Glutamatergic neuron (in vitro differentiated cells): ENCODE measurements around the gene ELANE. TPM values are rescaled to one million over a fixed set of nuclear protein-coding genes. Genes with fewer than 3 reads are reported as not detected.

ENCODE experiments used
- DNase-seq: peaks from one replicate; pipeline ENCODE4 v3.0.0; 2022
- H3K27ac Mint-ChIP-seq: one replicate; pipeline ENCODE4 v1.8.0; 2020; ENCODE audit warnings: mild to moderate bottlenecking, mixed read lengths, inconsistent platforms; ENCODE audit not compliant: unreplicated experiment
- H3K27me3 Mint-ChIP-seq: one replicate; pipeline ENCODE4 v1.8.0; 2020; ENCODE audit warnings: mild to moderate bottlenecking, moderate library complexity, mixed read lengths, inconsistent platforms; ENCODE audit not compliant: unreplicated experiment
- H3K36me3 Mint-ChIP-seq: one replicate; pipeline ENCODE4 v1.8.0; 2020; ENCODE audit warnings: mild to moderate bottlenecking, mixed read lengths, inconsistent platforms; ENCODE audit not compliant: unreplicated experiment
- H3K4me1 Mint-ChIP-seq: one replicate; pipeline ENCODE4 v1.8.0; 2020; ENCODE audit warnings: mild to moderate bottlenecking, low read depth, mixed read lengths, inconsistent platforms; ENCODE audit not compliant: unreplicated experiment
- H3K4me3 Mint-ChIP-seq: one replicate; pipeline ENCODE4 v1.8.0; 2020; ENCODE audit warnings: mild to moderate bottlenecking, mixed read lengths, inconsistent platforms; ENCODE audit not compliant: unreplicated experiment
- H3K9me3 Mint-ChIP-seq: one replicate; pipeline ENCODE4 v1.8.0; 2020; ENCODE audit warnings: mild to moderate bottlenecking, moderate library complexity, mixed read lengths, inconsistent platforms; ENCODE audit not compliant: unreplicated experiment
- CTCF ChIP-seq: fragments of 200-600 bp; sonication (generic); IDR thresholded peaks from one replicate; pipeline ENCODE4 v1.5.0; 2021; ENCODE audit not compliant: partially characterized antibody, unreplicated experiment
- total RNA-seq: library from RNA; stranded (reverse); fragmentation: NEBNext Ultra II Directional; extraction: Animal tissue kit (Norgen Biotek cat#: 25700); gene quantifications from one replicate; pipeline ENCODE4 v1.2.1, GENCODE V29; 2021; ENCODE audit not compliant: unreplicated experiment

The ELANE gene
- total RNA-seq, 1 donor from 2014 or later = not detected

DNA sequence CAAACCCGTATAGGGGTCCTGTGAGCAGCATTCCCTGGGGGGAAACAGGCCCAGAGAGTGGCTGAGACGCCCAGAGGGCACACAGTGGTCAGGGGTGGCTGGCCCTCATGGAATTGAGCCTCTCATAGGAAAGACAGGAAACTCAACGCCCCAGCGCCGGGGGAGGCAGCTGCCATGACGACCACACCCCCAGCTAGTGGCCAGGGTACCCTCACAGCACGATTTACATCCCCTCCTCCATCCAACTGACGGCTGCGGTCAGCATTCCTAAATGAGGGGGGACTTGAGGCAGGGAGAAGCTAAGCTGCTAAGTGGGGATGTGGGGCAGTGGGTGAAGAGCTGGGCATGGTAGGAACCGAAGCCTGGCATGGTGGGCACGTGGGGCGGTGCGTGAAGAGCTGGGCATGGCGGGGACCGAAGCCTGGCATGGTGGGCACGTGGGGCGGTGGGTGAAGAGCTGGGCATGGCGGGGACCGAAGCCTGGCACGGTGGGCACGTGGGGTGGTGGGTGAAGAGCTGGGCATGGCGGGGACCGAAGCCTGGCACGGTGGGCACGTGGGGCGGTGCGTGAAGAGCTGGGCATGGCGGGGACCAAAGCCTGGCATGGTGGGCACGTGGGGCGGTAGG lies 30.9 kb downstream of the ELANE start:
- Mint-ChIP-seq H3K4me3 (no peak overlapping the region), H3K9me3 (peaks cover 3% of the 10 kb centered on the region), H3K27ac (no peak overlapping the region), H3K27me3 (peaks cover 4% of the 10 kb centered on the region), H3K4me1 (no peaks in the 10 kb centered on the region), H3K36me3 (no peaks in the 10 kb centered on the region)
- no peak for DNase-seq
- TF ChIP-seq CTCF = no peak

GRCh38 chr19:883661-884211 lies 31.6 kb downstream of the ELANE start:
- Mint-ChIP-seq H3K27ac (no peak overlapping the region), H3K4me3 (no peak overlapping the region), H3K27me3 (peaks cover 4% of the 10 kb centered on the region), H3K36me3 (no peaks in the 10 kb centered on the region), H3K4me1 (no peaks in the 10 kb centered on the region), H3K9me3 (peaks cover 3% of the 10 kb centered on the region)
- TF ChIP-seq CTCF = no peak
- no peak for DNase-seq

DNA sequence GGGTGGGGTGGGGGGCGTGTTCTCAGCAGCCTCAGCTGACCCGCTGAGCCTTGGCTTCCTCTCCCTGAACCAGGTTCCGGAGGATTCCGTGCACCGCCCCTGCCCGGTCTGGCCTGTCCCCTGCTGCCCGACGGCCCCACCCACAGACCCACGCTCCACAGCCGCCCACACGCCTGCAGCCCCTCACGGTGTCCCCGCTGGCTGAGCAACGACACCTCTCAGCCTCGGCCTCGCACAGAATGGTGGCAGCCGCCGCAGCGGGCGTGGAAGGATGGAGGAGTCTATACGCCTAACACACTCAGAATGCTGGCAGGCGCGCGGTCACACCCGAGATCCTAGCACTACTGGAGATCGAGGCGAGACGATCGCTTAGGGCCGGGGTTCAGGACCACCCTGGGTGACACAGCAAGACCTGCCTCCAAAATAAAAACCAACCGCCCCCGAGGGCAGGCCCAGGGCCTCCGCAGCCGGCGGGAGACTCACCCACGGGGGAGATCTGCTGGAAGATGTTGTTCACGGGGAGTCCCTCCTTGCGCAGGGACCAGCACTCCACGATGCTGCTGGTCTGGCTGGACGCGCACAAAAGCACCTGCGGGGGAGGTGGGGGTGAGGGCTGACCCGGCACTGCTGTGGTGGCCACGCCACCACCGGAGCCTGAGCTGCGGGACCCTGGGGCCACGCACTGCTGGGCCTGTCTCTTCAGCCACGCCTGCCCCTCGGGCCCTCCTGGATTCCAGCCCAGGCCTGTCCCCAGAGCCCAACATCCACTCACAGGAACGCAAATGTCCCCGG lies 32.5 kb downstream of the ELANE start:
- Mint-ChIP-seq H3K27ac (no peak overlapping the region), H3K36me3 (no peaks in the 10 kb centered on the region), H3K4me1 (no peaks in the 10 kb centered on the region), H3K9me3 (peaks cover 3% of the 10 kb centered on the region), H3K4me3 (no peak overlapping the region), H3K27me3 (peaks cover 2% of the 10 kb centered on the region)
- no peak for TF ChIP-seq CTCF
- DNase-seq = no peak

GRCh38 chr19:885536-886224 lies 33.6 kb downstream of the ELANE start:
- TF ChIP-seq CTCF = no peak
- Mint-ChIP-seq H3K9me3 (peaks cover 3% of the 10 kb centered on the region), H3K27me3 (peaks cover 2% of the 10 kb centered on the region), H3K27ac (no peak overlapping the region), H3K4me1 (no peaks in the 10 kb centered on the region), H3K36me3 (no peaks in the 10 kb centered on the region), H3K4me3 (no peak overlapping the region)
- no peak for DNase-seq

GRCh38 chr19:887072-887471 lies 35.0 kb downstream of the ELANE start:
- no peaks in the 10 kb centered on the region for H3K36me3 Mint-ChIP-seq
- H3K4me1 Mint-ChIP-seq = no peaks in the 10 kb centered on the region
- no peak for DNase-seq
- TF ChIP-seq CTCF = no peak
- H3K27me3 Mint-ChIP-seq = peaks cover 2% of the 10 kb centered on the region
- H3K27ac Mint-ChIP-seq = no peak overlapping the region
- no peak overlapping the region for H3K4me3 Mint-ChIP-seq
- peaks cover 3% of the 10 kb centered on the region for H3K9me3 Mint-ChIP-seq
